HepG2 (cell line): ENCODE measurements around the gene PCDHA13.

Experiments used
- MED1 ChIP-seq: sonication (generic); formaldehyde crosslinking; IDR thresholded peaks from 2 replicates; pipeline ENCODE4 v1.4.0; 2020; ENCODE audit warnings: missing genetic modification reagents
- POLR2A ChIP-seq, 2 experiments: IDR thresholded peaks; 2 replicates each; pipeline ENCODE4 v1.6.1; 2011; ENCODE audit warnings: low read depth in 2 of 2, low read length in 2 of 2, mild to moderate bottlenecking in 1 of 2, moderate library complexity in 1 of 2; ENCODE audit not compliant: insufficient read depth in 1 of 2
- REPIN1 ChIP-seq: sonication (generic); formaldehyde crosslinking; IDR thresholded peaks from 2 replicates; pipeline ENCODE4 v1.8.0; 2022; ENCODE audit warnings: missing genetic modification reagents, low read depth, mild to moderate bottlenecking, borderline replicate concordance
- ZNF20 ChIP-seq: sonication (generic); formaldehyde crosslinking; IDR thresholded peaks from 2 replicates; pipeline ENCODE4 v1.4.0; 2020; ENCODE audit warnings: mild to moderate bottlenecking, moderate library complexity, missing genetic modification reagents
- ZNF678 ChIP-seq: sonication (generic); formaldehyde crosslinking; IDR thresholded peaks from 2 replicates; pipeline ENCODE4 v1.4.0; 2020; ENCODE audit warnings: mild to moderate bottlenecking, missing genetic modification reagents
- ZNF790 ChIP-seq: sonication (generic); formaldehyde crosslinking; IDR thresholded peaks from 2 replicates; pipeline ENCODE4 v1.8.0; 2022; ENCODE audit warnings: missing genetic modification reagents, mild to moderate bottlenecking, borderline replicate concordance
- TF ChIP-seq, protein P1 (sequence below): IDR thresholded peaks from 2 replicates; pipeline ENCODE4 v1.6.1; 2012; ENCODE audit warnings: inconsistent platforms
- TF ChIP-seq, protein P2 (sequence below): sonication (generic); formaldehyde crosslinking; IDR thresholded peaks from 2 replicates; pipeline ENCODE4 v1.4.0; 2020; ENCODE audit warnings: missing genetic modification reagents
- TF ChIP-seq, protein P3 (sequence below): sonication (generic); formaldehyde crosslinking; IDR thresholded peaks from 2 replicates; pipeline ENCODE4 v1.8.0; 2022; ENCODE audit warnings: mild to moderate bottlenecking, missing genetic modification reagents; ENCODE audit not compliant: insufficient replicate concordance
- TF ChIP-seq, protein P4 (sequence below): sonication (generic); formaldehyde crosslinking; IDR thresholded peaks from 2 replicates; pipeline ENCODE4 v1.5.0; 2020; ENCODE audit warnings: mild to moderate bottlenecking, missing genetic modification reagents, moderate library complexity
- TF ChIP-seq, protein P5 (sequence below), 2 experiments: IDR thresholded peaks; 2 replicates each; pipeline ENCODE4 v1.6.1; 2011 to 2012; ENCODE audit warnings: low read length in 2 of 2, borderline replicate concordance in 1 of 2, low read depth in 1 of 2, mild to moderate bottlenecking in 1 of 2, moderate library complexity in 1 of 2

DNA sequence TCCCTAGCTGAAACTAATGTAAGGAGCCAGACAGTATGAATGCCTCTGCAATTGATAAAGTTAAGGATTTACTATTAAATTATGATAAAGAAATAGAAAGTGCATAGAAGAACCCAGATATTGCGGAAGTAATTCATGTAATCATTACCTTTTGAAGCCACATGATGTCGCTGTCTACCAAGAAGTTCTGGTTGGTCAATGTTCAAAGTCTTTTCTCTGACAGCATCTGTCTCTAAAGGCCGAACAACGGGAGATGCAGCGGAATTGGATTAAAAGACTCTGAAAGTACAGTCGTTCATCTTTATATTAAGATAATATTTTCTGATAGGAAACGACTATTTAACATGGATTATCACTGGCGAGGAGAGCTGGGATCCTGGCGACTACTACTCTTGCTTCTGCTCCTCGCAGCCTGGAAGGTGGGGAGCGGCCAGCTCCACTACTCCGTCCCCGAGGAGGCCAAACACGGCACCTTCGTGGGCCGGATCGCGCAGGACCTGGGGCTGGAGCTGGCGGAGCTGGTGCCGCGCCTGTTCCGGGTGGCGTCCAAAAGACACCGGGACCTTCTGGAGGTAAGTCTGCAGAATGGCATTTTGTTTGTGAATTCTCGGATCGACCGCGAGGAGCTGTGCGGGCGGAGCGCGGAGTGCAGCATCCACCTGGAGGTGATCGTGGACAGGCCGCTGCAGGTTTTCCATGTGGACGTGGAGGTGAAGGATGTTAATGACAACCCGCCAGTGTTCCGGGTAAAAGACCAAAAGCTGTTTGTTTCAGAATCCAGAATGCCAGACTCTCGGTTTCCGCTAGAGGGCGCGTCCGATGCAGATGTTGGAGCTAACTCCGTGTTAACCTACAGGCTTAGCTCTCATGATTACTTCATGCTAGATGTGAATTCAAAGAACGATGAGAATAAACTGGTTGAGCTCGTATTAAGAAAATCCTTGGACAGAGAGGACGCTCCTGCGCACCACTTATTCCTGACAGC lies 40.7 kb upstream of the PCDHA13 start, which contains the start of gene PCDHA8:
- TF ChIP-seq MED1 (CRISPR knock-in tag) = no peak
- TF ChIP-seq ZNF678 (CRISPR knock-in tag) = no peak
- TF ChIP-seq, protein P1, sequence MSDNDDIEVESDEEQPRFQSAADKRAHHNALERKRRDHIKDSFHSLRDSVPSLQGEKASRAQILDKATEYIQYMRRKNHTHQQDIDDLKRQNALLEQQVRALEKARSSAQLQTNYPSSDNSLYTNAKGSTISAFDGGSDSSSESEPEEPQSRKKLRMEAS = no peak
- TF ChIP-seq, protein P2, sequence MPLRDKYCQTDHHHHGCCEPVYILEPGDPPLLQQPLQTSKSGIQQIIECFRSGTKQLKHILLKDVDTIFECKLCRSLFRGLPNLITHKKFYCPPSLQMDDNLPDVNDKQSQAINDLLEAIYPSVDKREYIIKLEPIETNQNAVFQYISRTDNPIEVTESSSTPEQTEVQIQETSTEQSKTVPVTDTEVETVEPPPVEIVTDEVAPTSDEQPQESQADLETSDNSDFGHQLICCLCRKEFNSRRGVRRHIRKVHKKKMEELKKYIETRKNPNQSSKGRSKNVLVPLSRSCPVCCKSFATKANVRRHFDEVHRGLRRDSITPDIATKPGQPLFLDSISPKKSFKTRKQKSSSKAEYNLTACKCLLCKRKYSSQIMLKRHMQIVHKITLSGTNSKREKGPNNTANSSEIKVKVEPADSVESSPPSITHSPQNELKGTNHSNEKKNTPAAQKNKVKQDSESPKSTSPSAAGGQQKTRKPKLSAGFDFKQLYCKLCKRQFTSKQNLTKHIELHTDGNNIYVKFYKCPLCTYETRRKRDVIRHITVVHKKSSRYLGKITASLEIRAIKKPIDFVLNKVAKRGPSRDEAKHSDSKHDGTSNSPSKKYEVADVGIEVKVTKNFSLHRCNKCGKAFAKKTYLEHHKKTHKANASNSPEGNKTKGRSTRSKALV (CRISPR knock-in tag) = no peak
- TF ChIP-seq, protein P3, sequence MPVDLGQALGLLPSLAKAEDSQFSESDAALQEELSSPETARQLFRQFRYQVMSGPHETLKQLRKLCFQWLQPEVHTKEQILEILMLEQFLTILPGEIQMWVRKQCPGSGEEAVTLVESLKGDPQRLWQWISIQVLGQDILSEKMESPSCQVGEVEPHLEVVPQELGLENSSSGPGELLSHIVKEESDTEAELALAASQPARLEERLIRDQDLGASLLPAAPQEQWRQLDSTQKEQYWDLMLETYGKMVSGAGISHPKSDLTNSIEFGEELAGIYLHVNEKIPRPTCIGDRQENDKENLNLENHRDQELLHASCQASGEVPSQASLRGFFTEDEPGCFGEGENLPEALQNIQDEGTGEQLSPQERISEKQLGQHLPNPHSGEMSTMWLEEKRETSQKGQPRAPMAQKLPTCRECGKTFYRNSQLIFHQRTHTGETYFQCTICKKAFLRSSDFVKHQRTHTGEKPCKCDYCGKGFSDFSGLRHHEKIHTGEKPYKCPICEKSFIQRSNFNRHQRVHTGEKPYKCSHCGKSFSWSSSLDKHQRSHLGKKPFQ = no peak
- TF ChIP-seq, protein P4, sequence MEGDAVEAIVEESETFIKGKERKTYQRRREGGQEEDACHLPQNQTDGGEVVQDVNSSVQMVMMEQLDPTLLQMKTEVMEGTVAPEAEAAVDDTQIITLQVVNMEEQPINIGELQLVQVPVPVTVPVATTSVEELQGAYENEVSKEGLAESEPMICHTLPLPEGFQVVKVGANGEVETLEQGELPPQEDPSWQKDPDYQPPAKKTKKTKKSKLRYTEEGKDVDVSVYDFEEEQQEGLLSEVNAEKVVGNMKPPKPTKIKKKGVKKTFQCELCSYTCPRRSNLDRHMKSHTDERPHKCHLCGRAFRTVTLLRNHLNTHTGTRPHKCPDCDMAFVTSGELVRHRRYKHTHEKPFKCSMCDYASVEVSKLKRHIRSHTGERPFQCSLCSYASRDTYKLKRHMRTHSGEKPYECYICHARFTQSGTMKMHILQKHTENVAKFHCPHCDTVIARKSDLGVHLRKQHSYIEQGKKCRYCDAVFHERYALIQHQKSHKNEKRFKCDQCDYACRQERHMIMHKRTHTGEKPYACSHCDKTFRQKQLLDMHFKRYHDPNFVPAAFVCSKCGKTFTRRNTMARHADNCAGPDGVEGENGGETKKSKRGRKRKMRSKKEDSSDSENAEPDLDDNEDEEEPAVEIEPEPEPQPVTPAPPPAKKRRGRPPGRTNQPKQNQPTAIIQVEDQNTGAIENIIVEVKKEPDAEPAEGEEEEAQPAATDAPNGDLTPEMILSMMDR (CRISPR knock-in tag) = peak; percentile 65
- TF ChIP-seq, protein P5, sequence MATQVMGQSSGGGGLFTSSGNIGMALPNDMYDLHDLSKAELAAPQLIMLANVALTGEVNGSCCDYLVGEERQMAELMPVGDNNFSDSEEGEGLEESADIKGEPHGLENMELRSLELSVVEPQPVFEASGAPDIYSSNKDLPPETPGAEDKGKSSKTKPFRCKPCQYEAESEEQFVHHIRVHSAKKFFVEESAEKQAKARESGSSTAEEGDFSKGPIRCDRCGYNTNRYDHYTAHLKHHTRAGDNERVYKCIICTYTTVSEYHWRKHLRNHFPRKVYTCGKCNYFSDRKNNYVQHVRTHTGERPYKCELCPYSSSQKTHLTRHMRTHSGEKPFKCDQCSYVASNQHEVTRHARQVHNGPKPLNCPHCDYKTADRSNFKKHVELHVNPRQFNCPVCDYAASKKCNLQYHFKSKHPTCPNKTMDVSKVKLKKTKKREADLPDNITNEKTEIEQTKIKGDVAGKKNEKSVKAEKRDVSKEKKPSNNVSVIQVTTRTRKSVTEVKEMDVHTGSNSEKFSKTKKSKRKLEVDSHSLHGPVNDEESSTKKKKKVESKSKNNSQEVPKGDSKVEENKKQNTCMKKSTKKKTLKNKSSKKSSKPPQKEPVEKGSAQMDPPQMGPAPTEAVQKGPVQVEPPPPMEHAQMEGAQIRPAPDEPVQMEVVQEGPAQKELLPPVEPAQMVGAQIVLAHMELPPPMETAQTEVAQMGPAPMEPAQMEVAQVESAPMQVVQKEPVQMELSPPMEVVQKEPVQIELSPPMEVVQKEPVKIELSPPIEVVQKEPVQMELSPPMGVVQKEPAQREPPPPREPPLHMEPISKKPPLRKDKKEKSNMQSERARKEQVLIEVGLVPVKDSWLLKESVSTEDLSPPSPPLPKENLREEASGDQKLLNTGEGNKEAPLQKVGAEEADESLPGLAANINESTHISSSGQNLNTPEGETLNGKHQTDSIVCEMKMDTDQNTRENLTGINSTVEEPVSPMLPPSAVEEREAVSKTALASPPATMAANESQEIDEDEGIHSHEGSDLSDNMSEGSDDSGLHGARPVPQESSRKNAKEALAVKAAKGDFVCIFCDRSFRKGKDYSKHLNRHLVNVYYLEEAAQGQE (IDR thresholded peaks at IDR 0.05; ENCODE audit: borderline replicate concordance in 1 of 2, low read depth in 1 of 2, low read length in 2 of 2) = no peak
- TF ChIP-seq REPIN1 (CRISPR knock-in tag) = no peak
- no peak for TF ChIP-seq ZNF790 (CRISPR knock-in tag)
- no peak for TF ChIP-seq POLR2A (IDR thresholded peaks at IDR 0.05; ENCODE audit: insufficient read depth in 1 of 2, low read depth in 2 of 2, low read length in 2 of 2)
- TF ChIP-seq ZNF20 = no peak
